GM13977 (cell line): ENCODE results near the gene WDR5B.

Experiments used
- DNase-seq: peaks from one replicate; pipeline ENCODE4 v3.0.0; 2012; ENCODE audit warnings: low spot score
- CTCF ChIP-seq: IDR thresholded peaks from 2 replicates; pipeline ENCODE4 v1.5.1; 2012; ENCODE audit warnings: mild to moderate bottlenecking, control low read depth; ENCODE audit not compliant: insufficient read depth; ENCODE audit errors: extremely low read depth, missing control alignments
- in situ Hi-C: fragments of 300-500 bp; cut with MboI; formaldehyde crosslinking; loops from one replicate; pipeline ENCODE4 v1.12.0; 2022; ENCODE audit warnings: low sequenced_read_pairs, low pct_unique_long_range_greater_than_20kb, mixed read lengths, inconsistent platforms; ENCODE audit not compliant: unreplicated experiment

Gene WDR5B

DNA sequence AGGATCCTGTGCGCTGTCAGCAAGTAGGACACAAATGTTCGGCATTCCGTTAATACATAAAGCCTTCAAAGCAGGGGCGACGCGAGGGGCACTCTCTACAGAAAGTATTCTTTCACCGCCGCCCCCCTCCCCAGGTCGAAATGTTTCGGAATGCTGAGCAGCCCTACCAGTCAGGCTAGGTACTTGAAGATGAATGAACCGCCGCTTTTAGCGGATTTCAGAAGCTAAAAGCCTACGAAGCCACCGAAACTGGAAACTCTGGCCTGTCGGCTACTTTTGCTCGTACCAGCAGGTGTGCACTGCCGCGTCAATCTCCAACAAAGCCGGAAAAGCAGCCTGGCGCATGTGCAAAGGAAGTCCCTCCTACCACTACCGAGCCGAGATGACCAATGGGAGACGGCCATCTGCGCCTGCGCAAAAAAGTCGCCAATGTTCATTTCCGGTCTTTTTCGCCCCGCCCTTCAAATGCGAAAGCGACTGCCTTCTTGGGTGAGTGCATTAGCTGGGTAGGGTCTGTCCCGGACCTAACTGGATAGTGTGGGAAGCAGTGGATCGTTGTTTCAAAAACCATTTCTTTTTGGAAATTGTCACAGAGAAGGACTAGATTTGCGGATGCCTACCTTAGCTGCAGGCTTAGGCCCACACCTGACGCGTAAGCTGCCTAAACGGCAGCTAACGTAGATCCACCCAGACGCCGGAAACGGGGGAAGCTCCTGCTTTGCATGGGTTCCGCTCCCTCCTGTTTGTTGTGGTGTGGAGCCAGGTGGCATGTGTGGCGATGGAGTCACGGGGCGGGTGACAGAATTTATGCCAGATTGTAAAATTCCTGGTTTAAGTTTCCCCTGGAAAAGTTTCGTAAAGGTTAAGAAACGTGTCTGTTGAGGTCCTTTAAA lies at the start of gene WDR5B:
Gene WDR5B, minus strand, starts transcription at position 301 of the 893 bp plus-strand sequence. CDS start 534 bp downstream, outside the sequence.
- in situ Hi-C loops, result no loop called here
- no peak for TF ChIP-seq CTCF
- peak; percentile 92 for DNase-seq

DNA sequence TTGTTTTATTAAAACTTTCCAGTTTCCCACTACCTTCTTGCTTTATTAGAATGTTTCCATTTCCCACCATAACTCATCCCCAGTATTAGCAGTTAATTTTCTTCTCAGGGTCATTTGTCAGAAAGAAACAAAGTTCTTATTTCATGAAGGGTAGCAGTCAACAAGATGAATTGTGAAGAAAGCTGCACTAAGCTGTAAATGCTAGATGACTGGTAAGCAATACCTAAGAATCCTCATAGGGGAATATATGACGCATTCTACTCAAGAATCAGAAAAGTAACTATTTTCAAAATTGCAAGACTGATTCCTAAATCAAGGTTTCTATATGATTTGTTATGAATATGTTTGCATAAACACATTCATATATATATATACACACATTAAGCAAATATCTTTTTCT lies 48.8 kb upstream of the WDR5B start:
- in situ Hi-C loops, result no loop called here
- no peak for DNase-seq
- TF ChIP-seq CTCF, result no peak

DNA sequence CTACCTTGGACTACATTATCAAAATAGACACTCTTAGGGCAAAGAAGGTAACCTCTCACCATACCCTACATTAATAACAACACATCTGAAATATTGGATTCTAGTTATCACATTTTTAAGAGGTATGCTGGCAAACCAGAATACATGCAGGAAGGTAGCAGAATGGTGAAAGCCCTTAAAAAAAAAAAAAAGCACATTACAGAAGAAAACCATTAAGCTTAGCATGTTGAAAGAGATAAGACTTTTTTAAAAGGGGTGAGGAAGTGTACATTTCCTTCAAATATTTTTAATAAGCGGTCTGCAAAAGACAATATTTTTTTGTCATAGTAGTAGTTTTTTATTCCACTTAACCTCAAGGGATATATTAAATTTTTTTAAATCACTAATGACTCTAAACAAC lies 46.5 kb upstream of the WDR5B start:
- TF ChIP-seq CTCF, result no peak
- no peak for DNase-seq
- in situ Hi-C loops, result no loop called here

DNA sequence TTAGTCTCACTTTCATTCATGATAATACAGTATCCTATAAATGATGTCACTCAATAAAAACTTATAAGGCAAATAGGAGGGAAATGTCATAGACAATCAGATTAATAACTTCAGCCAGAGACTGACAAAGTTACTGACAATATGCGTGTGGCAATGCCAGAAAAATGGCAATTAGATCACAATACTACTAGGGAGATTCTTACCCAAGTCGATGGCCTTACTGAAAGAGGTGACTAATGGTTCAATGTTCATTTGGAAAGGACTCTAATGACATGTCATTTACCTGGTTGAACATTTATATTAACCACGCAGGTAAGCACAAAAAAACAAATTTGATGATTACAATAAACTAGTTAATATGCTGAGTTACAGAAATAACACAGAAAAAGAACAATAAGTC lies 45.9 kb upstream of the WDR5B start:
- in situ Hi-C loops, result no loop called here
- DNase-seq, result no peak
- TF ChIP-seq CTCF, result no peak

DNA sequence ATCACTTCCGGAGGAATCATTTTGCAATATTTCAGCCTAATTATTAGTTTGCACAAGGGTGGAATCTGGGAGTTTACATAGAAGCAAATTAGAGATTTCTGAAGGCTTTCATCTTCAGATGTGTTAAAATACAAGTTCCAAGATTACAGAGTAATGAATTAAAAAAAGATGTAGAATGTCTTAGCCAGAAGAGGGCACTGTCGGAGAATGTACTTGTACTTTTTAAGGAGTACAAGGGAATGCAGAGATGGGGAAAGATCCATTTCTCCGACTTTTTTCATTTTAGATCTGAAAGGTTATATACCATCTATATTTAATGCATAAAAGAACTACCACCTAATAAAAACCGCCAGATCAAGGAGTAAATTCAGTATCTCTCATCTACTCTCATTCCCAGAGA lies 43.1 kb upstream of the WDR5B start:
- DNase-seq, result no peak

GRCh38 chr3:122457706-122458105 lies 41.8 kb upstream of the WDR5B start:
- DNase-seq, result no peak
- TF ChIP-seq CTCF, result no peak
- in situ Hi-C loops, result no loop called here

More for the DNA sequence above, 43.1 kb upstream of the WDR5B start:
- peak; percentile 51 for TF ChIP-seq CTCF
- in situ Hi-C loops, result no loop called here
